HEK293 (cell line): Measurements from ENCODE around the gene DNAJC7.

Experiments used
- BCL6B ChIP-seq: fragments of 450-650 bp; formaldehyde crosslinking; IDR thresholded peaks from 2 replicates; pipeline ENCODE4 v1.5.1; 2017; ENCODE audit warnings: missing biosample characterization, missing genetic modification characterization
- ELK4 ChIP-seq: IDR thresholded peaks from 2 replicates; pipeline ENCODE4 v1.6.1; 2011; ENCODE audit warnings: mild to moderate bottlenecking, low read depth, low read length, borderline replicate concordance
- HOXC10 ChIP-seq: sonication (generic); formaldehyde crosslinking; IDR thresholded peaks from 2 replicates; pipeline ENCODE4 v1.8.1; 2023; ENCODE audit warnings: mild to moderate bottlenecking, missing genetic modification reagents
- KLF1 ChIP-seq: fragments of 450-650 bp; formaldehyde crosslinking; IDR thresholded peaks from 2 replicates; pipeline ENCODE4 v1.5.1; 2016; ENCODE audit warnings: missing biosample characterization, missing genetic modification characterization
- KLF10 ChIP-seq: fragments of 450-650 bp; IDR thresholded peaks from 2 replicates; pipeline ENCODE4 v1.5.1; 2018; ENCODE audit warnings: missing biosample characterization, mild to moderate bottlenecking, missing genetic modification characterization
- KLF16 ChIP-seq: fragments of 450-650 bp; formaldehyde crosslinking; IDR thresholded peaks from 2 replicates; pipeline ENCODE4 v1.5.1; 2017; ENCODE audit warnings: missing biosample characterization, missing genetic modification characterization
- KLF8 ChIP-seq: fragments of 450-650 bp; formaldehyde crosslinking; IDR thresholded peaks from 2 replicates; pipeline ENCODE4 v1.5.1; 2016; ENCODE audit warnings: missing biosample characterization, missing genetic modification characterization
- KLF9 ChIP-seq: fragments of 450-650 bp; formaldehyde crosslinking; IDR thresholded peaks from 2 replicates; pipeline ENCODE4 v1.5.1; 2016; ENCODE audit warnings: missing biosample characterization, missing genetic modification characterization, low read depth
- OVOL3 ChIP-seq: fragments of 450-650 bp; formaldehyde crosslinking; IDR thresholded peaks from 2 replicates; pipeline ENCODE4 v1.5.1; 2016; ENCODE audit warnings: missing biosample characterization, missing genetic modification characterization
- REPIN1 ChIP-seq: fragments of 450-650 bp; formaldehyde crosslinking; IDR thresholded peaks from 2 replicates; pipeline ENCODE4 v1.5.1; 2017; ENCODE audit warnings: missing biosample characterization, missing genetic modification characterization, low read depth
- REST ChIP-seq: fragments of 450-650 bp; formaldehyde crosslinking; IDR thresholded peaks from 2 replicates; pipeline ENCODE4 v1.5.1; 2016; ENCODE audit warnings: missing biosample characterization, missing genetic modification characterization
- SP2 ChIP-seq: fragments of 450-650 bp; formaldehyde crosslinking; IDR thresholded peaks from 2 replicates; pipeline ENCODE4 v1.5.1; 2016; ENCODE audit warnings: missing biosample characterization, missing genetic modification characterization
- TRIM28 ChIP-seq: IDR thresholded peaks from 2 replicates; pipeline ENCODE4 v1.6.1; 2011; ENCODE audit warnings: low read length, control low read depth, borderline replicate concordance
- YY1 ChIP-seq: fragments of 450-650 bp; formaldehyde crosslinking; IDR thresholded peaks from 2 replicates; pipeline ENCODE4 v1.5.1; 2018; ENCODE audit warnings: missing biosample characterization, missing genetic modification characterization
- ZBTB1 ChIP-seq: fragments of 450-650 bp; formaldehyde crosslinking; IDR thresholded peaks from 2 replicates; pipeline ENCODE4 v1.5.1; 2016; ENCODE audit warnings: missing biosample characterization, missing genetic modification characterization
- ZBTB8A ChIP-seq: fragments of 450-650 bp; formaldehyde crosslinking; IDR thresholded peaks from 2 replicates; pipeline ENCODE4 v1.5.1; 2016; ENCODE audit warnings: missing biosample characterization, missing genetic modification characterization
- ZIC2 ChIP-seq: fragments of 450-650 bp; formaldehyde crosslinking; IDR thresholded peaks from 2 replicates; pipeline ENCODE4 v1.5.1; 2016; ENCODE audit warnings: missing biosample characterization, missing genetic modification characterization
- ZNF2 ChIP-seq: fragments of 450-650 bp; formaldehyde crosslinking; IDR thresholded peaks from 2 replicates; pipeline ENCODE4 v1.5.1; 2016; ENCODE audit warnings: missing biosample characterization, missing genetic modification characterization
- ZNF26 ChIP-seq: fragments of 450-650 bp; formaldehyde crosslinking; IDR thresholded peaks from 2 replicates; pipeline ENCODE4 v1.5.1; 2016; ENCODE audit warnings: missing biosample characterization, missing genetic modification characterization
- ZNF423 ChIP-seq: fragments of 450-650 bp; formaldehyde crosslinking; IDR thresholded peaks from 2 replicates; pipeline ENCODE4 v1.5.1; 2016; ENCODE audit warnings: missing biosample characterization, missing genetic modification characterization
- ZNF449 ChIP-seq: fragments of 450-650 bp; formaldehyde crosslinking; IDR thresholded peaks from 2 replicates; pipeline ENCODE4 v1.5.1; 2017; ENCODE audit warnings: missing biosample characterization, mild to moderate bottlenecking, missing genetic modification characterization, moderate library complexity
- ZNF521 ChIP-seq: fragments of 450-650 bp; formaldehyde crosslinking; IDR thresholded peaks from 2 replicates; pipeline ENCODE4 v1.5.1; 2017; ENCODE audit warnings: missing biosample characterization, mild to moderate bottlenecking, missing genetic modification characterization
- ZNF600 ChIP-seq: fragments of 450-650 bp; formaldehyde crosslinking; IDR thresholded peaks from 2 replicates; pipeline ENCODE4 v1.5.1; 2016; ENCODE audit warnings: missing biosample characterization, missing genetic modification characterization
- ZNF621 ChIP-seq: fragments of 450-650 bp; formaldehyde crosslinking; IDR thresholded peaks from 2 replicates; pipeline ENCODE4 v1.5.1; 2017; ENCODE audit warnings: missing biosample characterization, missing genetic modification characterization
- ZNF660 ChIP-seq: fragments of 450-650 bp; IDR thresholded peaks from 2 replicates; pipeline ENCODE4 v1.5.1; 2018; ENCODE audit warnings: missing biosample characterization, mild to moderate bottlenecking, missing genetic modification characterization
- ZSCAN23 ChIP-seq: fragments of 450-650 bp; formaldehyde crosslinking; IDR thresholded peaks from 2 replicates; pipeline ENCODE4 v1.5.1; 2016; ENCODE audit warnings: missing biosample characterization, missing genetic modification characterization
- ZSCAN30 ChIP-seq: fragments of 450-650 bp; IDR thresholded peaks from 2 replicates; pipeline ENCODE4 v1.5.1; 2018; ENCODE audit warnings: missing biosample characterization, mild to moderate bottlenecking, missing genetic modification characterization, moderate library complexity
- TF ChIP-seq, protein P1 (sequence below): fragments of 450-650 bp; formaldehyde crosslinking; IDR thresholded peaks from 2 replicates; pipeline ENCODE4 v1.5.1; 2016; ENCODE audit warnings: missing biosample characterization, missing genetic modification characterization

DNAJC7 gene

DNA sequence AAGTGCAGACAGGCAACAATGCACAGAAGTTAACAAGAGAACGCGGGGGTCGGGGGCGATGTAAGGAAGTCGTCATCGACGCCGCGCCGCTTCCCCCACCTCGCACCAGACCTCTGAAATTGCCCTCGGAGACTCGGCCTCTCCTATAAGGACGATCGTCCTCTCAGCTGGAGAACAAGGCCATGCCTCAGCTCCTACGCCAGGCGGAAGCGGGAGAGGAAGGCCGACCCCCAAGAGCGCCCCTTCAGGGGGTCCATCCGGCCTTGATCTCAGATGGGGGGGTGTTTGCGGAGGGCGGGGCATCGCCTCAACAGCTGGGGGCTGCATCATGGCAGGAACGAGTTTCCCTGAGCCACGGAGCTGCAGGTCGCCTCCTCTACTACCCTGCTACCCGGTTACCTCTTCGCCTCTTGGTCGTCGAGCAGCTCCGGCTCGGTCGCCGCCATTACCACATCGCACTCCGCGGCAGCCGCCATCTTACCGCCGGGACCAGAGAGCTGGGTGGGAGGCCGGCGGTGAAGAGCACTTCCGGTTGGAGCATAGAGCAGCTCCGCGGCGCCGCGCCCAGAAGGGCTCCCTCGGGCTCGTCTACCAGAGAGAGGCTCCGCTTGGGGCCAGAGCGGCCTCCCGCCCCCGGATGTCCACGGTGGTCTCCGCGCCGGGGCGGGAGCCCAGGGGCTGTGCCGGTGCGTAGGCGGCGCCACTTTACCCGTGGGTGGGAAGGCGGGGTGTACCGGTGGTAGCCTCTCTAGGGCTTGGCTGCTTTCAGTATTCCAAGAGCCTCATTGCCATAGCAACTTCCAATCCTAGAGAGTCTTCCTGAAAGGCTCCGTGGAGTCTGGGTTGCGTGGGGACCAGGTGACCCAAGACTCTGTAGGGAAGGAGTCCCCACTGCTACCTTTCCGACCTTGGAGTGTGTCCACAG is at the start of gene DNAJC7 (continued):
- TF ChIP-seq REST (peak; percentile 49), ZBTB1 (no peak), SP2 (peak; percentile 97), ZNF621 (tag by site-specific recombination) (no peak), KLF1 (tag by site-specific recombination) (peak; percentile 68), KLF8 (tag by site-specific recombination) (peak; percentile 94), ZSCAN23 (tag by site-specific recombination) (peak; percentile 30; the same call in 1 of the 2 replicates), KLF9 (tag by site-specific recombination) (peak; percentile 73), ZNF660 (tag by site-specific recombination) (peak; percentile 63), ZNF2 (peak; percentile 66; the same call in 1 of the 2 replicates), KLF16 (tag by site-specific recombination) (peak; percentile 94), ZNF449 (tag by site-specific recombination) (no peak), OVOL3 (peak; percentile 43; the same call in 1 of the 2 replicates), TRIM28 (peak; percentile 89; the same call in 1 of the 2 replicates), HOXC10 (CRISPR knock-in tag) (no peak), ZNF600 (tag by site-specific recombination) (0 out of 2 replicates have a peak, but pooled peaks have one; percentile 18), ZNF521 (tag by site-specific recombination) (no peak), BCL6B (tag by site-specific recombination) (peak; percentile 99), ELK4 (peak; percentile 67; the same call in 1 of the 2 replicates), YY1 (tag by site-specific recombination) (peak; percentile 99), REPIN1 (tag by site-specific recombination) (0 out of 2 replicates have a peak, but pooled peaks have one; percentile 28), ZNF423 (tag by site-specific recombination) (peak; percentile 99), ZNF26 (tag by site-specific recombination) (no peak), ZBTB8A (tag by site-specific recombination) (peak; percentile 51), ZIC2 (tag by site-specific recombination) (peak; percentile 93), KLF10 (tag by site-specific recombination) (peak; percentile 30; the same call in 1 of the 2 replicates), ZSCAN30 (tag by site-specific recombination) (peak; percentile 12; the same call in 1 of the 2 replicates)
- TF ChIP-seq, protein P1, sequence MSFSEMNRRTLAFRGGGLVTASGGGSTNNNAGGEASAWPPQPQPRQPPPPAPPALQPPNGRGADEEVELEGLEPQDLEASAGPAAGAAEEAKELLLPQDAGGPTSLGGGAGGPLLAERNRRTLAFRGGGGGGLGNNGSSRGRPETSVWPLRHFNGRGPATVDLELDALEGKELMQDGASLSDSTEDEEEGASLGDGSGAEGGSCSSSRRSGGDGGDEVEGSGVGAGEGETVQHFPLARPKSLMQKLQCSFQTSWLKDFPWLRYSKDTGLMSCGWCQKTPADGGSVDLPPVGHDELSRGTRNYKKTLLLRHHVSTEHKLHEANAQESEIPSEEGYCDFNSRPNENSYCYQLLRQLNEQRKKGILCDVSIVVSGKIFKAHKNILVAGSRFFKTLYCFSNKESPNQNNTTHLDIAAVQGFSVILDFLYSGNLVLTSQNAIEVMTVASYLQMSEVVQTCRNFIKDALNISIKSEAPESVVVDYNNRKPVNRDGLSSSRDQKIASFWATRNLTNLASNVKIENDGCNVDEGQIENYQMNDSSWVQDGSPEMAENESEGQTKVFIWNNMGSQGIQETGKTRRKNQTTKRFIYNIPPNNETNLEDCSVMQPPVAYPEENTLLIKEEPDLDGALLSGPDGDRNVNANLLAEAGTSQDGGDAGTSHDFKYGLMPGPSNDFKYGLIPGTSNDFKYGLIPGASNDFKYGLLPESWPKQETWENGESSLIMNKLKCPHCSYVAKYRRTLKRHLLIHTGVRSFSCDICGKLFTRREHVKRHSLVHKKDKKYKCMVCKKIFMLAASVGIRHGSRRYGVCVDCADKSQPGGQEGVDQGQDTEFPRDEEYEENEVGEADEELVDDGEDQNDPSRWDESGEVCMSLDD (tag by site-specific recombination), result peak; percentile 95
